Activated CD4-positive, alpha-beta T cell treated with anti-CD3 and anti-CD28 coated beads, Interleukin-2, Interleukin-4, amounts not matched to agents 100 ng/mL and 50 ng/mL, durations not matched to agents 16 hours and 8 hours (primary cell): Measurements from ENCODE around the gene PSD2.

Experiments
- DNase-seq: peaks from one replicate; pipeline ENCODE4 v3.0.0-alpha.2; 2020; ENCODE audit warnings: low spot score

The PSD2 gene

DNA sequence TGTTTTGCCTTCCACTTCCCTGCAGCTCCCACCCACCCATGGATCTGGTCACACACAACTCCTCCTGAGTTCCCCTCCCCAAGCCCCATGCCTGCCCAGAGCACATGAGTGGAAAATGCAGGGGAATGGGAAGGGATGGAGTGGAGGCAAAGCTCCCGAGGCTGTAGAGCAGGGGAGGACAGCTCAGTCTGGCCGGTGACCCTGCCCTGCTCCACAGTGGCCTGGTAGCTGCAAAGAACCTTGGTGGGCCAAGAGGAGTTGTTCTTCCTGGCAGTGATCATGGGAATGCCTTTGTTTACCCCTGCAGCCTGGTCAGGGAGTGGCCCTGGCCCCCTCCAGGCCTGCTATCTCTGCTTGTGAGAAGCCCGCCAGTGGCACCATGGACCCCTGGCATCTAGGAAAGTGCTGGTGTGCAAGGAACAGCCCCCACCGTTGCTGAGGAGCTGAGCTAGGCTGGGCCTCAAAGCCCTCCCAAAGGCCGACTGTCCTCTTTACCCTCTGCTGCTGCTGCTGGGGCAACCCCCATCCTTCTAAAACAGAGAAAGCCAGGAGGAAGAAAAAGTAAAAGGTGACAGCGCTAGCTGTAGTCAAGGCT is 60.4 kb downstream of the PSD2 start:
- no peak for DNase-seq

DNA sequence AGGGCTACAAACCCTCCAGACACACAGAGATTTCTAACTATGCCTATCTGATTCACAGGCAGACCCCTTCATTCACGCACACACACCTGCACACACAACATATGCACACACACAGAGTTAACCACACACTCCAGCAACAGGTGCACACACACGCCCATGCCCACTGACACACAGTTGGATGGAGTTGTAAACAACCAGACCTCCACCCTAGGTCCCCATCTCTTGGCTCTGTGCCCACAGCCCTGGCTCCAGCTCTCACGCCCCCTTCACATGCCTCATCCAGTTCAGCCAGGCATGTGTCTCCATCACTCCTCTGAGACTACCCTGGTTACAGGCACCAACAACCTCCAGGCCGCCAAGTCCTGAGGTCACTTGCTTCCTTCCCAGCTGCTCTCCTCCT is 61.1 kb downstream of the PSD2 start:
- DNase-seq, result no peak

- DNase-seq, result no peak
These were observed 63.4 kb downstream of the PSD2 start for GRCh38 chr5:139859013-139859412.

GRCh38 chr5:139861021-139861888 is 65.6 kb downstream of the PSD2 start:
- no peak for DNase-seq

DNA sequence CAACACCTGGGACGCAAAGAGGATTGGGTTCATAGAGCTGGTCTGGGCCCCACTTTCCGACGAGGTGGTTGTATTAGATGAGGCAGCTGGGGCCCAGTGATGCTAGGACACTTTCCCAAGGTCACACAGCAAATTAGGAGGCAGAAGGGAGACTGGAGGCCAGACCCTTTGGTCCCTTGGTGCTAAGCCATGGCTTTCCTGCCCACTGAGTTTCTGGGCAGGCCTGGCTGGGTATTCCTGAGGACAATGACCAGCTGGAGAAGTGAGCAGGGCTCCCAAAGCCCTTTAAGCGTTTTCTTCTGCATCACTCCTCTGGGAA is 66.2 kb downstream of the PSD2 start:
- DNase-seq, result no peak

GRCh38 chr5:139862313-139862712 is 66.7 kb downstream of the PSD2 start:
- DNase-seq, result no peak

- DNase-seq, result no peak
These were observed 67.2 kb downstream of the PSD2 start for GRCh38 chr5:139862803-139863202.

GRCh38 chr5:139863361-139863760 is 67.8 kb downstream of the PSD2 start:
- DNase-seq, result no peak

DNA sequence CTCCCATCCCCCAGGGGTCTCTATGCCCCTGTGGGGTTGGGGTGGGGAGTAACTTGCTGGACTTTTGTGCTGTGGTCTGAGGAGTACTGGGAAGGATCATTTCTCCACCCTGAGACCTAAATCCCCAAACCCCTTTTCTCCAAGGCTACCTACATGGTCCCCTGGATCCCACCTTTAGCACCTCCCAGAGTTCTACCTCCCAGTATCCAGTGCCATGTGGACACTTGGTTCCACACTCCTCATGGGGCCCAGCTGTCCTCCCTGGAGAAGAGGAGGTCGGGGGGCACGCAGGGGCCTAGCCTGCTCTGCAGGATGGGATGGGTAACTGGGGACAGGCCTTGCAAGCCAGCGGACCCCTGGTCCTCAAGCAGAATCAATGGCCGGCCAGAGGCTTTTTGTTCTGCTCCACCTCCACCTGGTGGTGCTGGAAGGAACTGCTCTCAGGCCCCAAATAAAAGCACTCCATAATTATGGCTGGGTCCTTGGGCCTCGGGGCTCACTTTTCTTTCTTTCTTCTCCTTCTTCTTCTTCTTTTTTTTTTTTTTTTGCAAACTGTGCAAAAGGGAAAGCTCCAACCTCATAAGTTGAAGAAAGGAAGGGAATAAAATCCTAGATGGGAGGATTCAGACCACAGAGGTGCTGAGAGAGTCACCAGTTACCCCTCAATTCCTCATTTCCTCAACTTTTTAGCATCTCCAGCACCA is 68.4 kb downstream of the PSD2 start:
- DNase-seq, result peak; percentile 43

- no peak for DNase-seq
These were observed 69.3 kb downstream of the PSD2 start for GRCh38 chr5:139864716-139865483.

- DNase-seq, result no peak
These were observed 71.5 kb downstream of the PSD2 start for GRCh38 chr5:139867109-139867508.

- no peak for DNase-seq
These were observed 72.0 kb downstream of the PSD2 start for GRCh38 chr5:139867581-139867980.

DNA sequence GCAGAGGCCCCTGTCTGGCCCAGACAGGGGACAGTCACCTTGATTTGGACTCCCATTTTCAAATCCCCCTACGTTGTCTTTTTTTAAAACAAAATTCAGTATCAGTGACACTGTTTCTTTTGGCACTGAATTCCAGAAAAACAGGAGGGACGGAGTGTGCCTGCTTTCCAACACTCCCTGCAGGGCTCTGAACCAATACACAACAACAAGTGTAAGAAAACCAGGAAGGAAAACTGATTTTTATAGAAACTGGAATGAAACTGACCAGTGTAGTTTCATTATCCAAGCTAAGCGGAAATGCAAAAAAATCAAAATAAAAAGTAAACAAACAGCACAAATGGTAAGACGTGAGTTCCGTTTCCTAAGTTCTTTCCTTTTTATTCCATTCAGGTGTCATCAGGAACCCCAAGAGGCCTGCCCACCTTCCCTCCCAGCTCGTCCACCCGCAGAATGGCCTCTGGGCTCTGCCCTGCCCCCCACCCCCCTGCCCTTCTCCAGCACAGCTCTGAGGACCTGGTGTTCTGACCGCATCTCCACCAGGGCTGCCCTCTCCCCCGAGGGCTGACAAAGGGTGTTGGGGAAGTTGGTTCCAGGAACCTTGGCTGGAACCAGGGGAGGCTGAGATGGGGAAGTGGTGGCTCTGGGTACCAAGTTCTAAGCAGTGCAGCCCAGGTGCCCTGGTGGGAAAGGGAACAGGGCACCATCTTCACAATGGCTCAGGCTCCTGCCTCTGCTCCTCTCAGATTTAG is 73.6 kb downstream of the PSD2 start:
- no peak for DNase-seq

DNA sequence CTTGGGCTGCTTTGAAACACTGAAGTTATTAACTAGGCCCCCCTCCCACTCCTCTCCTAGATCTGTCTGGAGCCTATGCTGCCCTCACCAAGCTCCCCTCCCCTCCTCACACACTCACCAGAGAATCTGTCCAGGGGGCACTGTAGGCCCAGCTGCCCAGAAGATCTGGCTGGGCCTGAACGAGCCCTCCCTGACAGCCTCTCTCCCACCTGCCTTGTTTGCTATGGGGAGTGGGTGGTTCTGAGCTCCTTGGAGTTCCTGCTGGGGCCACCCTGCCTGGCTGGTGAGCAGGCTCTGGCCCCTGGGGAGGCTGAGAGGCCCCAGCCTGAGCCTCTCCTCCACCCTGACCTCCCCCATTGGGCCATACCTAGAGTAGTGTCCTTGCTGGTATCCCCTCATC is 75.1 kb downstream of the PSD2 start:
- DNase-seq, result no peak

GRCh38 chr5:139871614-139872013 is 76.0 kb downstream of the PSD2 start:
- DNase-seq, result no peak

GRCh38 chr5:139872052-139872766 is 76.6 kb downstream of the PSD2 start:
- DNase-seq, result no peak

DNA sequence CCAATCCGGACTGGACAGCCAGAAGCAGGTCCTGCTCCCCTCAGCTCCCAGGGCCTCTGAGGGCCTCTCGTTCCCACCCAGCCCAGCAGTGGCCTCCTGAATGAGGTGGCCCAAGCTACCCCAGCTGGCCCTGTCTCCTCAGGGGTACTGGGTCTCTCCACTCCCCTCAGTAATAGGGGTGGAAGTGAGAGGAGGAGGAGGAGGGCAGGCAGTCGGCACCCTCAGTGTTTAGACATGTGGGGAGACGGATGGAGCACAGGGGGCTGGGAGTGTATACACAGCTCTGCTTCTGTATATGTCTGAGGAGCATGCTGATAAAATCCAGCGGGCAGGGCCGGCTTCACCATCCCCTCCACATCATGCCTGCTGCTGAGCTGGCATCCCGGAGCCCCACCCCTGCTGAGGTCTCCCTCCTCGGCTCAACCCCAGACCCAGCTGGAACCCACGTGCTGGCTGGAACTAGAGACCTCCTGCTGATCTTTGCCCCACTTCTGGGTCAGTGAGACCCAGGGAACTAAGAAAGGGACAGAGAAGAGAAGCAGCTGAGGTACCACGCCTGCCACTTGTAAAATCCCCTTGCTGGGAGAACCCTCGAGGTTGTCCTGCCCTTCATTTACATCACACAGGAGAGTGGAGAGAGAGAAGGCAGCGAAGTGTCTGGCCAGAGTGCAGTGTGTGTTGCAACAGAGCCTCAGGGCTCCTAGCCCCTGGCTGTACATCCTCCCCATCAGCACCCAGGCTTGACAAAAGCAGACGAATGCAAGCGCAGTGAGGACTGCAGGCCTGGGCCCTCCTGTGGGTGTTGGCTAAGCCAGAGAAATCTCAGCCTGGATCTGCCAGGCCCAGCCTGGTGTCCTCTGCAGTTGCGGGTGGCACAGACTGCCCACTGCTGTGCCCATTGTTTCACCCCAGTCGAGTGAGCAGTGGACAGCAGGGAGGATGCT is 77.5 kb downstream of the PSD2 start:
- DNase-seq, result no peak

- DNase-seq, result no peak
These were observed 80.3 kb downstream of the PSD2 start for GRCh38 chr5:139875957-139876356.

GRCh38 chr5:139877129-139877597 is 81.6 kb downstream of the PSD2 start:
- DNase-seq, result no peak

- DNase-seq, result no peak
These were observed 82.5 kb downstream of the PSD2 start for GRCh38 chr5:139878093-139878492.
